T-helper 1 cell treated with Interleukin-12 subunit alpha and Interleukin-12 subunit beta and Interleukin-4 antibody, amounts not matched to agents 30 μg/mL and 1 μg/mL, for 36 hours (primary cell): ENCODE results near the gene NACC2.

ENCODE experiments used
- H3K27ac Mint-ChIP-seq: one replicate; pipeline ENCODE4 v1.8.0; 2021; ENCODE audit warnings: mild to moderate bottlenecking, mixed read lengths
- H3K27me3 Mint-ChIP-seq: one replicate; pipeline ENCODE4 v1.8.0; 2021; ENCODE audit warnings: low read depth, mixed read lengths
- H3K36me3 Mint-ChIP-seq: one replicate; pipeline ENCODE4 v1.8.0; 2021; ENCODE audit warnings: low read depth, mixed read lengths
- H3K4me1 Mint-ChIP-seq: one replicate; pipeline ENCODE4 v1.8.0; 2021; ENCODE audit warnings: low read depth, mixed read lengths
- H3K4me3 Mint-ChIP-seq: one replicate; pipeline ENCODE4 v1.8.0; 2021; ENCODE audit warnings: mild to moderate bottlenecking, moderate library complexity, mixed read lengths
- H3K9me3 Mint-ChIP-seq: one replicate; pipeline ENCODE4 v1.8.0; 2021; ENCODE audit warnings: mixed read lengths

Gene NACC2

GRCh38 chr9:136087741-136088480 is 7.2 kb downstream of the NACC2 start:
- Mint-ChIP-seq H3K4me3 (no peak overlapping the region), H3K27me3 (peaks cover 1% of the 10 kb centered on the region), H3K27ac (no peak overlapping the region), H3K36me3 (no peaks in the 10 kb centered on the region), H3K9me3 (no peaks in the 10 kb centered on the region), H3K4me1 (peaks cover 6% of the 10 kb centered on the region)

GRCh38 chr9:136086951-136087740 is 7.9 kb downstream of the NACC2 start:
- H3K27ac Mint-ChIP-seq: no peak overlapping the region
- H3K4me3 Mint-ChIP-seq: no peak overlapping the region
- H3K9me3 Mint-ChIP-seq: no peaks in the 10 kb centered on the region
- no peaks in the 10 kb centered on the region for H3K27me3 Mint-ChIP-seq
- H3K4me1 Mint-ChIP-seq: peaks cover 4% of the 10 kb centered on the region
- no peaks in the 10 kb centered on the region for H3K36me3 Mint-ChIP-seq

GRCh38 chr9:136086213-136086881 is 8.7 kb downstream of the NACC2 start:
- Mint-ChIP-seq H3K4me3 (no peak overlapping the region), H3K9me3 (no peaks in the 10 kb centered on the region), H3K27me3 (no peaks in the 10 kb centered on the region), H3K4me1 (peaks cover 4% of the 10 kb centered on the region), H3K36me3 (no peaks in the 10 kb centered on the region), H3K27ac (no peak overlapping the region)

- Mint-ChIP-seq H3K27ac (no peak overlapping the region), H3K4me3 (no peak overlapping the region), H3K36me3 (no peaks in the 10 kb centered on the region), H3K4me1 (peaks cover 4% of the 10 kb centered on the region), H3K27me3 (no peaks in the 10 kb centered on the region), H3K9me3 (no peaks in the 10 kb centered on the region)
These were observed 9.3 kb downstream of the NACC2 start for GRCh38 chr9:136085815-136086212.

GRCh38 chr9:136084063-136084944 is 10.8 kb downstream of the NACC2 start:
- Mint-ChIP-seq H3K27ac (no peak overlapping the region), H3K4me1 (peaks cover 3% of the 10 kb centered on the region), H3K4me3 (no peak overlapping the region), H3K36me3 (no peaks in the 10 kb centered on the region), H3K9me3 (no peaks in the 10 kb centered on the region), H3K27me3 (no peaks in the 10 kb centered on the region)

DNA sequence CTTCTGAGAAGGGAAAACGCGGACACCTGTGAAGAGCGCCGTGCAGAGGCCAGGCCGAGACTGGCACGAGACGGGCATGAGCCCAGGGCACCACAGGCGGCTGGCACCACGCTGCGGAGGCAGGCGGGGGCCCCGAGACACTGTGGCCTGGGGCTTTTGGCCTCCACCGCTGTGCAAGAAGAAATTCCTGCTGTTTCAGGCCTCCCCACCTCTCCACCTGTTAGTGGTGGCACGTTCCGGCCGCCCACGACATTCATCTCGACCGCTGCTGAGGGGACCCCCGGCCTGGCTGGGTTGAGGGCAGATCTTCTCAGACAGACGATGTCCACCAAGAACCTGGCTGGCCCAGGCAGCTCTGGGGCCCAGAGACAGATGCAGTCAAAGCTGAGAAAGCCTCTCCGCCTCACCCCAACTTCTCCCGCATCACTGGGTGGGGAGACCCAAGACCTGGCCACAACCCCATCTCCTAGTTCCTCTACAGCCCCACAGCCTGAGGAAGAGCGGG is 11.5 kb downstream of the NACC2 start:
- Mint-ChIP-seq H3K4me3 (no peak overlapping the region), H3K27me3 (no peaks in the 10 kb centered on the region), H3K9me3 (no peaks in the 10 kb centered on the region), H3K4me1 (peaks cover 3% of the 10 kb centered on the region), H3K36me3 (no peaks in the 10 kb centered on the region), H3K27ac (no peak overlapping the region)

DNA sequence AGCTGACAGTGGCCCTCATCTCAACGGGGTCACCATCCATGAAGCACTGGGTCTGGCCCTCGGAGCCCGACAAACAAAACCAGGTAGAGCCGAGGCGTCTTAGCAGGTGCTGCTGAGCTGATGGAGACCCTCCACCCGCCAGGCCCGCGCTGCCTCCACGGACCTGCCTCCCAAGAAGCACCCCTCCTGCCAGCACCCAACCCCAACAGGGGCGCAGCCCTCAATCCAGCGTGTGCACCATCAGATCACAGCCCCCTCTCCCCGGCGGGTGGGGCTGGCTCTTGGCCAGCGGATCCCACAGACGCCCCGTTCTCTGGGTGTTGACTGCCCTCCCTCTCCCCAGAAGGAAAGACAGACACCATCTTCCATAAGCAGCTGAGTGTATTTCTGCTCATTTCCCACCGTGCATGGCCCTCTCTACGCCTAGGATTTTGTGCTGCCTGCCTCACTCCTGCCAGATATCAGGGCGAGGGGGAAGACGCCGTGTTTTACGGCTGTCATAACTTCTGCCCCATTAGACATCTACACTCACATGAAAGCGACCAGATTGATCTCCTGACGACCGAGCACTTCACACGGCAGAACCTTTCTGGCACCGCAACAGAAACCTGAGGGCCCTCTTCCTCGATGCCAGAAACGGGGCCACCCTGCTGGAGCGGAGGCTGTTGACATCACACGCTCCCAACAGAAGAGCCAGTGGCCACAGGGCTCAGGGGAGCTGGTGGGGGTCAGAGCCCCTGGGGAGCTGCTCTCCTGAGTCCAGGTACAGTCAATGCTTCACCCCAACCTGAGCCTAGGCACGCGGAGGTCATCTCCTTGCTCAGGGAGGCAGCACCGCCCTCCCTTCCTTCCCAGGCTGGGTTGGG is 12.4 kb downstream of the NACC2 start:
- Mint-ChIP-seq H3K27me3 (no peaks in the 10 kb centered on the region), H3K27ac (no peak overlapping the region), H3K4me3 (no peak overlapping the region), H3K36me3 (no peaks in the 10 kb centered on the region), H3K4me1 (peaks cover 3% of the 10 kb centered on the region), H3K9me3 (no peaks in the 10 kb centered on the region)

- Mint-ChIP-seq H3K4me3 (no peak overlapping the region), H3K27me3 (no peaks in the 10 kb centered on the region), H3K4me1 (peaks cover 3% of the 10 kb centered on the region), H3K27ac (no peak overlapping the region), H3K36me3 (no peaks in the 10 kb centered on the region), H3K9me3 (no peaks in the 10 kb centered on the region)
These were observed 13.1 kb downstream of the NACC2 start for GRCh38 chr9:136081826-136082495.

GRCh38 chr9:136081113-136081825 is 13.8 kb downstream of the NACC2 start:
- Mint-ChIP-seq H3K36me3 (no peaks in the 10 kb centered on the region), H3K27me3 (no peaks in the 10 kb centered on the region), H3K27ac (no peak overlapping the region), H3K9me3 (no peaks in the 10 kb centered on the region), H3K4me1 (peaks cover 3% of the 10 kb centered on the region), H3K4me3 (no peak overlapping the region)

GRCh38 chr9:136080716-136081112 is 14.4 kb downstream of the NACC2 start:
- H3K9me3 Mint-ChIP-seq: no peaks in the 10 kb centered on the region
- no peaks in the 10 kb centered on the region for H3K36me3 Mint-ChIP-seq
- no peak overlapping the region for H3K27ac Mint-ChIP-seq
- H3K27me3 Mint-ChIP-seq: no peaks in the 10 kb centered on the region
- no peak overlapping the region for H3K4me3 Mint-ChIP-seq
- H3K4me1 Mint-ChIP-seq: peaks cover 3% of the 10 kb centered on the region

GRCh38 chr9:136079916-136080246 is 15.2 kb downstream of the NACC2 start:
- Mint-ChIP-seq H3K9me3 (no peaks in the 10 kb centered on the region), H3K27me3 (no peaks in the 10 kb centered on the region), H3K4me1 (peaks cover 3% of the 10 kb centered on the region), H3K4me3 (no peak overlapping the region), H3K36me3 (no peaks in the 10 kb centered on the region), H3K27ac (no peak overlapping the region)

DNA sequence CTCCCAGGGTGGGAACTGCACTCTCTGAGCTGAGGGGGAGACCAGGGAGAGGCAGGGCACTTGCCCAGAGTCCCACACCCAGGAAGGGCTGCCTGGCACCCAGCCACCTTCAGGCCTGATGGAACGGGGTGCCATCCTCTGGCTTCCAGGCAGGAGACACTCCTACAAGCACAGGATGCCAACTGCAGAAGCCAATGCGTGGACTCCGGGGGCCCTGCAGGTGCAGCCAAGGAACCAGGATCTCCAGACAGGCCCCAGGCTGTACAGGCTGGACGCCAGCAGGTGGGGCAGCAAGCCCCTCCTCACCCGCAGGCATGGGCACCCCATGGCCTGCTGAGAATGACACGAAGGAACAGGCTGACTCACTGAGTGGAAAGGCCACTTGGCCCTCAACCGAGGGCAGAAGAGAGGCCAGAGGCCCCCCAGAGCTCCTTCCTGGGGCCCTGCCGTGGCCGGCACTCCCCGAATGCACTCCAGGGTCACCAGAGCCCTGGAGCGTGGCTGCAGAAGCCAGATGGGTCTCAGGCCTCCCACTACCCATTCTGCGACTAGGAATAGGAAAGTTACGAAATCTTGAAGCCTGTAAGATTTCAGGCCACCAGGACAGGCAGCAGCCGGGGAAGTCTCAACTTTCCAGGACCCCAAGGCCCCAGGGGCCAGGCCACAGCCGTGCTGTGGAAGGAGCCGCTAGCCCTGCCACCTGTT is 15.7 kb downstream of the NACC2 start:
- Mint-ChIP-seq H3K27me3 (no peaks in the 10 kb centered on the region), H3K9me3 (no peaks in the 10 kb centered on the region), H3K27ac (no peak overlapping the region), H3K4me1 (no peaks in the 10 kb centered on the region), H3K4me3 (no peak overlapping the region), H3K36me3 (no peaks in the 10 kb centered on the region)
